ENCODE measurements around the gene POM121L12.

Gene POM121L12

GRCh38 chr7:53059591-53059990 lies 24.2 kb downstream of the POM121L12 start:
- no peaks in the 10 kb centered on the region for H3K27me3 ChIP-seq (ENCODE audit: control insufficient read depth, low read length)
- H3K9me3 ChIP-seq (ENCODE audit: control insufficient read depth, insufficient read depth, low read length): peaks cover 3% of the 10 kb centered on the region; the same call in 1 of the 2 replicates

GRCh38 chr7:53060066-53060465 lies 24.6 kb downstream of the POM121L12 start:
- no peaks in the 10 kb centered on the region for H4K20me1 ChIP-seq (ENCODE audit: control insufficient read depth, insufficient read depth, low read depth, low read length)
- H3K79me2 ChIP-seq (ENCODE audit: control insufficient read depth, low read length): no peaks in the 10 kb centered on the region
- H3K27me3 ChIP-seq (ENCODE audit: control insufficient read depth, low read length): no peaks in the 10 kb centered on the region
- TF ChIP-seq EZH2phosphoT487 (IDR thresholded peaks at IDR 0.05; ENCODE audit: borderline replicate concordance, low read length): no peak
- no peak for TF ChIP-seq CTCF (IDR thresholded peaks at IDR 0.05; ENCODE audit: low read depth, low read length, poor library complexity, severe bottlenecking)
- no peak overlapping the region for H3K4me3 ChIP-seq (ENCODE audit: low read length)
- H3F3A ChIP-seq (ENCODE audit: control insufficient read depth, insufficient read depth): no peaks in the 10 kb centered on the region
- no peaks in the 10 kb centered on the region for H3K4me1 ChIP-seq (ENCODE audit: control insufficient read depth, low read length)
- H3K9me2 ChIP-seq (replicated peaks; ENCODE audit: control insufficient read depth, low read length): no peaks in the 10 kb centered on the region
- peaks cover 3% of the 10 kb centered on the region; the same call in 1 of the 2 replicates for H3K9me3 ChIP-seq (ENCODE audit: control insufficient read depth, insufficient read depth, low read length)
- H3K27ac ChIP-seq (ENCODE audit: low read depth, low read length): no peak overlapping the region
- H3K4me2 ChIP-seq (ENCODE audit: low read length): no peak overlapping the region
- no peaks in the 10 kb centered on the region for H3K36me3 ChIP-seq (ENCODE audit: control insufficient read depth, low read length)

More at GRCh38 chr7:53059591-53059990, 24.2 kb downstream of the POM121L12 start:
- H3K79me2 ChIP-seq (ENCODE audit: control insufficient read depth, low read length): no peaks in the 10 kb centered on the region
- no peaks in the 10 kb centered on the region for H3K36me3 ChIP-seq (ENCODE audit: control insufficient read depth, low read length)
- H3K27ac ChIP-seq (ENCODE audit: low read depth, low read length): no peak overlapping the region
- H3K4me3 ChIP-seq (ENCODE audit: low read length): no peak overlapping the region
- H4K20me1 ChIP-seq (ENCODE audit: control insufficient read depth, insufficient read depth, low read depth, low read length): no peaks in the 10 kb centered on the region
- no peaks in the 10 kb centered on the region for H3F3A ChIP-seq (ENCODE audit: control insufficient read depth, insufficient read depth)
- H3K4me2 ChIP-seq (ENCODE audit: low read length): no peak overlapping the region
- H3K4me1 ChIP-seq (ENCODE audit: control insufficient read depth, low read length): no peaks in the 10 kb centered on the region
- TF ChIP-seq EZH2phosphoT487 (IDR thresholded peaks at IDR 0.05; ENCODE audit: borderline replicate concordance, low read length): no peak
- TF ChIP-seq CTCF (IDR thresholded peaks at IDR 0.05; ENCODE audit: low read depth, low read length, poor library complexity, severe bottlenecking): no peak
- H3K9me2 ChIP-seq (replicated peaks; ENCODE audit: control insufficient read depth, low read length): no peaks in the 10 kb centered on the region

DNA sequence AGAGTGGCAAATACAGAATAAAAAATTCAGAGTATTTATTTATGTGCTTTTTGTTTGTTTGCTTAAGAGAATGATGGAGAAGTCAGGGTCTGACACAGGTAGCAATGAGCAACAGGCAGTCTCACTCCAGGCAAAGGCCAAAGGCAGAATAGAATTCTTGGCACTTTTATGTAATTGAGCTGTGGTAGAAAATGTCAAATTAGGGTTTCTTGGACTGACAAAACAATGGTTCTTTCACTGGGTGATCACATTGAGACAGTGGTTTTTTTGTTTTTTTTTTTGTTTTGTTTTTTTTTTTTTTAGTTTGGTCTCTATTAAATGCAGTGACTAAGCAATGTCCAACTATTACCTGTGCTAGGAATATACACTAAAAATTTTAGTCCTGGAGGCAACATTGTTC lies 27.4 kb downstream of the POM121L12 start:
- Histone ChIP-seq H3K27me3 (ENCODE audit: control insufficient read depth, low read length) (no peaks in the 10 kb centered on the region), H3K27ac (ENCODE audit: low read depth, low read length) (no peak overlapping the region), H3K36me3 (ENCODE audit: control insufficient read depth, low read length) (no peaks in the 10 kb centered on the region), H3K79me2 (ENCODE audit: control insufficient read depth, low read length) (no peaks in the 10 kb centered on the region), H3K9me3 (ENCODE audit: control insufficient read depth, insufficient read depth, low read length) (no peaks in the 10 kb centered on the region; the same call in 1 of the 2 replicates), H3F3A (ENCODE audit: control insufficient read depth, insufficient read depth) (no peaks in the 10 kb centered on the region), H3K4me2 (ENCODE audit: low read length) (no peak overlapping the region), H3K9me2 (replicated peaks; ENCODE audit: control insufficient read depth, low read length) (no peaks in the 10 kb centered on the region), H3K4me1 (ENCODE audit: control insufficient read depth, low read length) (no peaks in the 10 kb centered on the region), H4K20me1 (ENCODE audit: control insufficient read depth, insufficient read depth, low read depth, low read length) (no peaks in the 10 kb centered on the region), H3K4me3 (ENCODE audit: low read length) (no peak overlapping the region)
- no peak for TF ChIP-seq EZH2phosphoT487 (IDR thresholded peaks at IDR 0.05; ENCODE audit: borderline replicate concordance, low read length)
- TF ChIP-seq CTCF (IDR thresholded peaks at IDR 0.05; ENCODE audit: low read depth, low read length, poor library complexity, severe bottlenecking): no peak
